Measurements from ENCODE around the gene TNIK.

- TF ChIP-seq CTCF (IDR thresholded peaks at IDR 0.05; ENCODE audit: poor library complexity) (no peak), EZH2 (IDR thresholded peaks at IDR 0.05; ENCODE audit: borderline replicate concordance) (no peak)
These were observed 76.8 kb downstream of the TNIK start for GRCh38 chr3:171383206-171384018.

All from hepatocyte (in vitro differentiated cells).